DOHH2 (cell line): ENCODE measurements around the gene JMY.
"Not testable (repeated sequence)": the region's sequence is repeated elsewhere in the genome, so short reads cannot be mapped to it uniquely, and the experiment has no call there.

Experiments used
- H3F3A ChIP-seq: fragments of 200-600 bp; sonication (generic), shearing (Covaris generic); 2 replicates; pipeline ENCODE4 v1.6.0; 2016; ENCODE audit warnings: antibody characterized with exemption, mild to moderate bottlenecking; ENCODE audit not compliant: control insufficient read depth, insufficient read depth
- H3K27ac ChIP-seq: fragments of 200-600 bp; sonication (generic); 2 replicates; pipeline ENCODE4 v1.5.1; 2014; ENCODE audit warnings: low read depth, mild to moderate bottlenecking, low read length, moderate library complexity
- H3K27me3 ChIP-seq: fragments of 200-600 bp; sonication (generic); 2 replicates; pipeline ENCODE4 v1.6.1; 2014; ENCODE audit warnings: mild to moderate bottlenecking, low read length, mixed read lengths; ENCODE audit not compliant: control insufficient read depth
- H3K36me3 ChIP-seq: fragments of 200-600 bp; sonication (generic); 2 replicates; pipeline ENCODE4 v1.6.1; 2014; ENCODE audit warnings: mild to moderate bottlenecking, low read length, moderate library complexity, mixed read lengths; ENCODE audit not compliant: control insufficient read depth
- H3K4me1 ChIP-seq: fragments of 200-600 bp; sonication (generic); 2 replicates; pipeline ENCODE4 v1.6.1; 2014; ENCODE audit warnings: mild to moderate bottlenecking, low read length, mixed read lengths; ENCODE audit not compliant: control insufficient read depth
- H3K4me2 ChIP-seq: fragments of 200-600 bp; sonication (generic); 2 replicates; pipeline ENCODE4 v1.6.0; 2014; ENCODE audit warnings: mild to moderate bottlenecking, low read length, moderate library complexity
- H3K4me3 ChIP-seq: fragments of 200-600 bp; sonication (generic); 2 replicates; pipeline ENCODE4 v1.5.1; 2014; ENCODE audit warnings: mild to moderate bottlenecking, low read length, mixed read lengths
- H3K79me2 ChIP-seq: fragments of 200-600 bp; sonication (generic); 2 replicates; pipeline ENCODE4 v1.6.1; 2014; ENCODE audit warnings: mild to moderate bottlenecking, low read length, mixed read lengths; ENCODE audit not compliant: control insufficient read depth
- H3K9me2 ChIP-seq: fragments of 200-600 bp; sonication (generic); replicated peaks from 2 replicates; pipeline ENCODE4 v1.6.1; 2014; ENCODE audit warnings: mild to moderate bottlenecking, low read length, mixed read lengths; ENCODE audit not compliant: control insufficient read depth
- H3K9me3 ChIP-seq: fragments of 200-600 bp; sonication (generic); 2 replicates; pipeline ENCODE4 v1.6.1; 2014; ENCODE audit warnings: antibody characterized with exemption, low read length, mixed read lengths; ENCODE audit not compliant: control insufficient read depth, insufficient read depth
- H4K20me1 ChIP-seq: fragments of 200-600 bp; sonication (generic); 2 replicates; pipeline ENCODE4 v1.6.0; 2014; ENCODE audit warnings: low read depth, mild to moderate bottlenecking, antibody characterized with exemption, low read length, moderate library complexity; ENCODE audit not compliant: control insufficient read depth, insufficient read depth
- EZH2phosphoT487 ChIP-seq: fragments of 200-600 bp; sonication (generic); IDR thresholded peaks from 2 replicates; pipeline ENCODE4 v1.6.1; 2017; ENCODE audit warnings: borderline replicate concordance, mild to moderate bottlenecking, antibody characterized with exemption, low read length, moderate library complexity, mixed read lengths
- TF ChIP-seq, protein P1 (sequence below): fragments of 200-600 bp; sonication (generic); IDR thresholded peaks from one replicate; pipeline ENCODE4 v1.5.1; 2014; ENCODE audit warnings: antibody characterized with exemption, mild to moderate bottlenecking, low read depth, low read length; ENCODE audit not compliant: poor library complexity, severe bottlenecking

The JMY gene

DNA sequence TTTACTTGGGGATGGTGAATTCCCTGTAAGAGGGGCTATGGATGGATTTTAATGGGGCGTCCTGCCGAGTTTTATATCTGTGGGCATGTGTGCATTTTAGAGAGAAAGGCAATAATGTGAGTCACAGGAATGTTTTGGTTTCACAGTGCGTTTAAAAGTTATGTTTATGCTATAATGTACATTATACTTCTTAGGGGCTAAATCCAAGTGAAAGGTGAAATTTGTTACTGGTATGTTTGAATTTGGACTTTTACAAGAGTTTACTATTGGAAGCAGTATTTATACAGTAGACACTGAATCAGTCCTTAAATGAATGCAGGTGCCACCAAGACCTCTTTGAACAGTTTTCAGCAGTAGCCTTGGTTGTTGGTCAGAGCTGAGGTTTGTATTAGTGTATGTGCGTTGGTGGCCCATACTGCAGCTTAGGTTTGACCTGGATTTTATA, 5.6 kb downstream of the JMY start:
- peaks cover 19% of the 10 kb centered on the region for H3K4me1 ChIP-seq
- no peaks in the 10 kb centered on the region for H3K36me3 ChIP-seq
- H3K79me2 ChIP-seq: peaks cover 44% of the 10 kb centered on the region
- no peak for TF ChIP-seq EZH2phosphoT487
- TF ChIP-seq, protein P1, sequence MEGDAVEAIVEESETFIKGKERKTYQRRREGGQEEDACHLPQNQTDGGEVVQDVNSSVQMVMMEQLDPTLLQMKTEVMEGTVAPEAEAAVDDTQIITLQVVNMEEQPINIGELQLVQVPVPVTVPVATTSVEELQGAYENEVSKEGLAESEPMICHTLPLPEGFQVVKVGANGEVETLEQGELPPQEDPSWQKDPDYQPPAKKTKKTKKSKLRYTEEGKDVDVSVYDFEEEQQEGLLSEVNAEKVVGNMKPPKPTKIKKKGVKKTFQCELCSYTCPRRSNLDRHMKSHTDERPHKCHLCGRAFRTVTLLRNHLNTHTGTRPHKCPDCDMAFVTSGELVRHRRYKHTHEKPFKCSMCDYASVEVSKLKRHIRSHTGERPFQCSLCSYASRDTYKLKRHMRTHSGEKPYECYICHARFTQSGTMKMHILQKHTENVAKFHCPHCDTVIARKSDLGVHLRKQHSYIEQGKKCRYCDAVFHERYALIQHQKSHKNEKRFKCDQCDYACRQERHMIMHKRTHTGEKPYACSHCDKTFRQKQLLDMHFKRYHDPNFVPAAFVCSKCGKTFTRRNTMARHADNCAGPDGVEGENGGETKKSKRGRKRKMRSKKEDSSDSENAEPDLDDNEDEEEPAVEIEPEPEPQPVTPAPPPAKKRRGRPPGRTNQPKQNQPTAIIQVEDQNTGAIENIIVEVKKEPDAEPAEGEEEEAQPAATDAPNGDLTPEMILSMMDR: no peak
- no peaks in the 10 kb centered on the region for H3K9me3 ChIP-seq
- no peak overlapping the region for H3K4me3 ChIP-seq
- H3K27ac ChIP-seq: no peak overlapping the region
- no peaks in the 10 kb centered on the region for H3K9me2 ChIP-seq
- H3K27me3 ChIP-seq: peaks cover 15% of the 10 kb centered on the region
- peaks cover 7% of the 10 kb centered on the region; the same call in 1 of the 2 replicates for H4K20me1 ChIP-seq
- H3F3A ChIP-seq: no peaks in the 10 kb centered on the region
- H3K4me2 ChIP-seq: no peak overlapping the region

DNA sequence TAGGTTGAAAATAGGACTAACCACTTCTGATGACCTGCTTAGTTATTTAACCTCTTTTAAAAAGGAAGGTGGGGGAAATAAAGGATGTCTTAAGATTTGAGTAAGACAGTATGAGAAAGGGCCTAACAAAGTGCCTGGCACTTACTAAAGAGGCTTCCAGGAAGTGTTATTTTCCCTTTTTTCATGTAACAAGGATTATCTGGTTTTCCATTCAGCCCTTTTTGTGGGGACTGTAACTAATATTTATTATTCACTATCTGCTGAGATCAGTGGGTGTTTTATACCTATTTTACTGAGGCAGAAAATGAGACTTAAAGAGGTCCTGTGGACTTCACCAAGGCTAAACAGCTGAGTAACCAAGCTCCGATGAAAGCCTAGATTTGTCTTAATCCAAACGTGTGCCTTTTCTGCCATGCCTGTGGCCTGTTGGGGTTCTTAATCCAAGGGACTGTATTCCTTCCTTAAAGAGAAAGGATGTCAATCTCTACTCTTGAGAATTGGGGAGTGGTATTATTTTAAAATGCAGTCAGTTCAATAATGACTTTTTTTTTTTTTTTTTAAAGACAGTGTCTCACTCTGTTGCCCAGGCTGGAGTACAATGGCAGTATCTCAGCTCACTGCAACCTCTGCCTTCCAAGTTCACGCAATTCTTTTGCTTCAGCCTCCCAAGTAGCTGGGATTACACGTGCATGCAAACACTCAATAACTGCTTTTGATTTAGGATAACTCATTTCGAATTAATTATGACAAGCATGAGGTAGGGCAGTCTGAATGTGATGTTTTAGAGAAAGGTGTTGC, 6.5 kb downstream of the JMY start:
- peaks cover 7% of the 10 kb centered on the region; the same call in 1 of the 2 replicates for H4K20me1 ChIP-seq
- H3K79me2 ChIP-seq: peaks cover 40% of the 10 kb centered on the region
- no peak overlapping the region for H3K4me2 ChIP-seq

GRCh38 chr5:79243224-79243623, 7.3 kb downstream of the JMY start:
- H3K4me3 ChIP-seq: no peak overlapping the region
- H3K27ac ChIP-seq: no peak overlapping the region
- H3K36me3 ChIP-seq: no peaks in the 10 kb centered on the region
- no peaks in the 10 kb centered on the region for H3K9me2 ChIP-seq
- peaks cover 32% of the 10 kb centered on the region for H3K79me2 ChIP-seq
- H3K9me3 ChIP-seq: no peaks in the 10 kb centered on the region
- H3K27me3 ChIP-seq: no peaks in the 10 kb centered on the region
- no peaks in the 10 kb centered on the region for H3F3A ChIP-seq
- H3K4me2 ChIP-seq: no peak overlapping the region
- H3K4me1 ChIP-seq: peaks cover 9% of the 10 kb centered on the region
- peaks cover 7% of the 10 kb centered on the region; the same call in 1 of the 2 replicates for H4K20me1 ChIP-seq
- TF ChIP-seq EZH2phosphoT487: no peak
- TF ChIP-seq, protein P1: no peak

More for the DNA sequence above, 6.5 kb downstream of the JMY start:
- H3K27ac ChIP-seq: no peak overlapping the region
- no peaks in the 10 kb centered on the region for H3K36me3 ChIP-seq
- no peaks in the 10 kb centered on the region for H3K9me2 ChIP-seq
- peaks cover 14% of the 10 kb centered on the region for H3K4me1 ChIP-seq
- no peaks in the 10 kb centered on the region for H3F3A ChIP-seq
- no peak overlapping the region for H3K4me3 ChIP-seq
- no peaks in the 10 kb centered on the region for H3K9me3 ChIP-seq
- TF ChIP-seq EZH2phosphoT487: no peak
- TF ChIP-seq, protein P1: no peak
- H3K27me3 ChIP-seq: peaks cover 6% of the 10 kb centered on the region

- not testable (repeated sequence) for H3K9me2 ChIP-seq, H3K4me3 ChIP-seq, H3K27ac ChIP-seq, H3K9me3 ChIP-seq, H3K4me2 ChIP-seq, H3K36me3 ChIP-seq, H3K27me3 ChIP-seq, H3F3A ChIP-seq, H3K4me1 ChIP-seq, H4K20me1 ChIP-seq, H3K79me2 ChIP-seq
Observed at GRCh38 chr5:79254067-79254466, 18.1 kb downstream of the JMY start.
